ENCODE results near the gene TOMM20L.

Gene TOMM20L

DNA sequence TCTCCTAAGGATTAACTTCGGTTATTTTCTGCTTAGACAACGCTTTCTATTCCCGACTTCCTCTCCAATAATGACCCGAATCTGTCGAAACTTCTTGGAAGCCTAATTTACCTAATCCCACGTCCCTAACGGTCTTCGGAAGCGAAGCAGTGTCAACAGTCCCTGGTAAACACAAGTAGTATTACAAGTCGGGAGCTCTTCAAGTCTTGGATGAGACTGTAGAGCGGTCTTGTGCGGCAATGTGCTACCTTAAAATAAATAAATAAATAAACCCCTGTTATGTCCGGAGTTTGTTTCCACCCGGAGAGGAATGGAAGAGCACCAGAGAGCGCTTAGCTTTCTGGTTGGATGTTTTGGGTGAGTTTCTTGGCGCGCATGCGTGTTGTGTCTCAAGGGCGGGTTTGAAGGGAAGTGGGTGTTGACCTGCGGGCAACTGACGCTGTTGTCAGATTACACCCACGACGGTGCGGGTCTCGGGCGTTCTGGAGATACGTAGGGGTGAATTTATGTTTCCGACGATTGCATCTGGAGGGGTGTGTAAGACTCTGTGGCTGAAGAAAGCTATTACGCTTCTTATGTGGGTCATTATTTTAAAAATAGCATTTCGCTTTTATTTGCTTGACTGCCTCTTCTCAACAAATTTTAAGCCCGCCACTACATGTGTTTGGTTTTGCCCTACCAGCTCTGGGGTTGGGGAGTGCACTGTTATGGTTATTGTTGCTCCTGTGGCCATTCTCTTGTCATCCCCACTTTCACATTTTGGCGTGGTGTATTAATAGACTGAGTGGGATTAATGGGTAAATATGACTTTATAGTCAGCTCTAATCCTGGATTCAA is 31.8 kb downstream of the TOMM20L start, which contains the start of the genes KIAA0586 and TIMM9:
TSS of gene KIAA0586 (plus strand) at position 439 of the 837 bp plus-strand sequence. CDS start 546 bp downstream, outside the sequence.
TSS of gene TIMM9 (minus strand) at position 251 of the 837 bp plus-strand sequence. CDS start 15,586 bp downstream, outside the sequence.
- peak; percentile 98 for DNase-seq

DNA sequence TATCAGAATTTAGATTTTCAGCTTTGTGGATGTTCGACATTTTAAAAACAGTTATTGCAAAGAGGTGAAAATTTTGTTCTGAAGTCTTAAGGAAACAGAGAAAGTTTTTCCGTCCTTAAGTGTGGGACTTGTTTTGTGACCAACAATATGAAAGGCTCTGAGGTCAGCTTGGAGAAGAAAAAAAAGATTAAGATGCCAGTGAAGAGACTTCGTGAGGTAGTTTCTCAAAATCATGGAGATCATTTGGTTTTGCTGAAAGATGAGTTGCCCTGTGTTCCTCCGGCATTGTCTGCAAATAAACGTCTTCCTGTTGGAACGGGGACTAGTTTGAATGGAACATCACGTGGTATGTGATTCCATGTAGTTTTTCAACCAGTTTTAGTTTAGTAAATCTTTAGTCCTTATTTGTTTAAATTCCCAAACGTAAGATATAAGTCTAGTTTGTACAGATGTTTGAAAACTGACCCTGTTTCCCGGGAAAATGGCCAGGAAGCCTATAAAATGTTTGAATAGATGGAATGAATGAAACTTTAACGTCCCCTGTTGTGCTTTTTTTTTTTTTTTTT is 32.5 kb downstream of the TOMM20L start:
- DNase-seq = no peak

DNA sequence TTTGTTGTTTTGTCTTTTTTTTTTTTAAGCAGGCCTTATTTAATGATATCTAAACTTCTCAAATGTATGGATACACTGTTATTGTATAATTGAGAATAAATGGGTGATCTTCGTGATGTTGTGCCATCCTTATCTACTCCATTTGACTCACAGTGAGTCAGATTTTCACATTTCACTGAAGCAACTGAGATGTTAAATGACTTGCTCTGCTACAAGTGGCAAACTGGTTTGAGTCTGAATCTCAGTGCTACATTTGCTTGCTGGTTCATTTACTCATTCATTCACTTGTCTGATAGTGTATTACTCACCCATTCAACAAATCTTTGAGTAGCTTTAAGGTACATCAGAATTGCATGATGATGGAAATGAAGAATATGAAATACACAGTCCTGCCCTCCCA is 34.4 kb downstream of the TOMM20L start:
- DNase-seq = no peak

DNA sequence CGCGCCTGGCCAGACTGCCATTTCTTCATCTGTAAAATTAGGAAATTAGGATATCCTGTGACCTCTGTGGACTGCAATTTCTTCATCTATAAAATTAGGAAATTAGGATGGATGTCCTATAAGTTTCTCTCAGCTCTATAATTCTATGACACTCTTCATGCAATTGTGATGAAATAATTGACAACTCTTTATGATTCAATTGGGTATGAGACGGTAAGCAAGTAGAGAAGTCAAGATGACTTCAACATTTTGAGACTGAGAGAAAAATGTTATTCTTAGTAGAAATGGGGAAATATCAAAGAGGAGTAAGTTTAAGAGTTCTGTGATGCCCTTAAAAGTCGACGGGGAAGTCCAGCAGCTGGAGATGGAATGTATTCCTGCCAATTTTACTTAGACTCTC is 43.7 kb downstream of the TOMM20L start:
- DNase-seq = no peak

DNA sequence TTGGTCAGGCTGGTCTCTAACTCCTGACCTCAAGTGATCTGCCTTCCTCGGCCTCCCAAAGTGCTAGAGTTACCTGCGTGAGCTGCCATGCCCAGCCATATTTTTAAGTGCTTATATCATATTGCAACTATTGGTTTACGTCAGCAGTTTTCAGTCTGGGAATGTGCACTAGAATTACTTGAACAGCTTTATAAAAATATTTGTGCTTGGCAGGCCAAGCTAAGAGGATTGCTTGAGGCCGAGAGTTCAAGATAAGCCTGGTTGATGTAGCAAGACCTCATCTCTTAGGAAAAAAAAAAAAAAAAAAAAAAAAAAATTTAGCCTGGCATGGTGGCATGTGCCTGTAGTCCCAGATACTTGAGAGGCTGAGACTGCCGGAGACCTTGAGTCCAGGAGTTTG is 48.9 kb downstream of the TOMM20L start:
- DNase-seq = no peak

DNA sequence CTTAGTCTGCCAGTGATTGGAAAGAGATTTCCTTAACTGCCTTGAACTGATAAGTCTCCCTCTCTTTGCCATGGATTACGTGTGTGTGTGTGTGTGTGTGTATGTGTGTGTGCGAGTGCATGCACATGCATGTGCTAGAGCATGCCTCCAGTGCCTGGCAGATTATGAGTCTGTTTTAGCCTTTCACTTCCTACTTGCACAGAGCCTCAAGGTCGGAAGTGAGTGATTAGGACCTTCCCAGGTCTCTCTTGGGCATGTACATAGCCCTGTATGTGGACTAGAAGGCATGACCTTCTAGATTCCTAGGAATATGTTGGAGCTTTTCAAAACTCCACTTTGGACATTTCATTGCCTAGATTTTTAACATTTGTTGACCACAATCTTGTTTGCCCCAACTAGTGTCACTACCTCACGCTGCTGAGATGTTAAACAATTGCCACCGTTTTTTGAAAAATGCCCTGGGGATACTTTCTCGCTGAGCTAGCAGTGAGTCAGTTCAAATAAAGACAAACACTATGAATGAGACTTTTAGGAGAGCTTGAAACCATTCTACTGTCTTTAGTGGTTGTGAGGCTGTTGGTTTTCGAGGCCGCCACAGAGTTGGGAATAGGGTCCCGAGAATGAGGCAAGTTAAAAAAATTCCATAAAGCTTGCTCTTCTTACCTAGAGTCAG is 60.0 kb downstream of the TOMM20L start:
- no peak for DNase-seq

All from COR-L47 (cell line).